Heart left ventricle (tissue), 13 donors: Measurements from ENCODE around the gene ANXA4.

Experiments used
- POLR2A ChIP-seq, 2 donors: fragments of 450-650 bp; IDR thresholded peaks; one replicate each; pipeline ENCODE4 v1.6.1; 2017; ENCODE audit warnings: antibody characterized with exemption in 2 of 2, mild to moderate bottlenecking in 2 of 2, moderate library complexity in 2 of 2
- TF ChIP-seq, protein P1 (sequence below), 12 donors: fragments of 200-600 bp; sonication (generic) in 4 of 12; IDR thresholded peaks; one replicate each; pipeline versions ENCODE4 v1.5.0 to v1.8.0; 2018 to 2022; ENCODE audit warnings: antibody characterized with exemption in 12 of 12, mild to moderate bottlenecking in 5 of 12
- donor health status: ischemic (EF 13 %, LVEDD 7.1; RV severe dilation, severe dysfunction).
- donor health status: DM: no; HTN: yes; CAD: no.
- donor health status: DM: no; HTN: no; CAD: no.
- donor health status: ischemic (EF 25% LVEDD 6.9; RV normal size, moderate dysfunction).
- donor health status: ischemic (EF 25% LVEDD 5.7; RV mildly dilated, moderate dysfunction).
- donor health status: ischemic (EF 35%, LVEDD 5.7; RV mildly dilated, moderate dysfunction).
- donor health status: nonischemic (EF 11% LVEDD 7.7; RV severe dilation, severe dysfunction).
- donor health status: DM: yes; HTN: yes; CAD: no.
- donor health status: PGD.
- donor health status: ischemic (EF 29% LVEDD 5.4; RV normal size, mild dysfunction).
- donor health status: nonischemic (EF 23%, LVEDD 6.1; RV moderate dilation, normal function).

- TF ChIP-seq, protein P1, sequence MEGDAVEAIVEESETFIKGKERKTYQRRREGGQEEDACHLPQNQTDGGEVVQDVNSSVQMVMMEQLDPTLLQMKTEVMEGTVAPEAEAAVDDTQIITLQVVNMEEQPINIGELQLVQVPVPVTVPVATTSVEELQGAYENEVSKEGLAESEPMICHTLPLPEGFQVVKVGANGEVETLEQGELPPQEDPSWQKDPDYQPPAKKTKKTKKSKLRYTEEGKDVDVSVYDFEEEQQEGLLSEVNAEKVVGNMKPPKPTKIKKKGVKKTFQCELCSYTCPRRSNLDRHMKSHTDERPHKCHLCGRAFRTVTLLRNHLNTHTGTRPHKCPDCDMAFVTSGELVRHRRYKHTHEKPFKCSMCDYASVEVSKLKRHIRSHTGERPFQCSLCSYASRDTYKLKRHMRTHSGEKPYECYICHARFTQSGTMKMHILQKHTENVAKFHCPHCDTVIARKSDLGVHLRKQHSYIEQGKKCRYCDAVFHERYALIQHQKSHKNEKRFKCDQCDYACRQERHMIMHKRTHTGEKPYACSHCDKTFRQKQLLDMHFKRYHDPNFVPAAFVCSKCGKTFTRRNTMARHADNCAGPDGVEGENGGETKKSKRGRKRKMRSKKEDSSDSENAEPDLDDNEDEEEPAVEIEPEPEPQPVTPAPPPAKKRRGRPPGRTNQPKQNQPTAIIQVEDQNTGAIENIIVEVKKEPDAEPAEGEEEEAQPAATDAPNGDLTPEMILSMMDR (IDR thresholded peaks at IDR 0.05) = no peak
- TF ChIP-seq POLR2A (IDR thresholded peaks at IDR 0.05) = peak in 1 of 2 donors; percentile 87
Observed at GRCh38 chr2:69741575-69742321, at the start of gene ANXA4.
